ENCODE results near the gene USP9Y. TPM values are rescaled to one million over a fixed set of nuclear protein-coding genes. Genes with fewer than 3 reads are reported as not detected.

USP9Y gene
- total RNA-seq, 1 experiment from 2014 or later: 8.3 TPM

- H3K27me3 ChIP-seq: no peaks in the 10 kb centered on the region
- no peak for DNase-seq
Observed at GRCh38 chrY:12744091-12744490, 43.1 kb downstream of the USP9Y start.

GRCh38 chrY:12749293-12749692 is 48.3 kb downstream of the USP9Y start:
- H3K36me3 ChIP-seq: peaks cover 4% of the 10 kb centered on the region; the same call in 1 of the 2 replicates
- H3K4me3 ChIP-seq: no peak overlapping the region
- no peaks in the 10 kb centered on the region for H3K9me3 ChIP-seq
- no peak for DNase-seq
- H3K27me3 ChIP-seq: no peaks in the 10 kb centered on the region

More at GRCh38 chrY:12744091-12744490, 43.1 kb downstream of the USP9Y start:
- H3K9me3 ChIP-seq: no peaks in the 10 kb centered on the region
- no peak overlapping the region for H3K4me3 ChIP-seq
- peaks cover 11% of the 10 kb centered on the region for H3K36me3 ChIP-seq

GRCh38 chrY:12752856-12753255 is 51.8 kb downstream of the USP9Y start:
- H3K9me3 ChIP-seq: no peaks in the 10 kb centered on the region
- no peak overlapping the region for H3K4me3 ChIP-seq
- H3K27me3 ChIP-seq: no peaks in the 10 kb centered on the region
- H3K36me3 ChIP-seq: no peaks in the 10 kb centered on the region; the same call in 1 of the 2 replicates
- no peak for DNase-seq

- peak; percentile 1 for DNase-seq
- H3K36me3 ChIP-seq: peaks cover 13% of the 10 kb centered on the region
- H3K4me3 ChIP-seq: no peak overlapping the region
- H3K27me3 ChIP-seq: no peaks in the 10 kb centered on the region
- no peaks in the 10 kb centered on the region for H3K9me3 ChIP-seq
Observed at GRCh38 chrY:12756021-12756420, 55.0 kb downstream of the USP9Y start.

- no peaks in the 10 kb centered on the region for H3K27me3 ChIP-seq
- H3K4me3 ChIP-seq: no peak overlapping the region
- H3K9me3 ChIP-seq: no peaks in the 10 kb centered on the region
- peaks cover 9% of the 10 kb centered on the region for H3K36me3 ChIP-seq
- DNase-seq: no peak
Observed at GRCh38 chrY:12765976-12766375, 64.9 kb downstream of the USP9Y start.

- no peak for DNase-seq
- Histone ChIP-seq H3K36me3 (peaks cover 8% of the 10 kb centered on the region), H3K9me3 (no peaks in the 10 kb centered on the region), H3K27me3 (no peaks in the 10 kb centered on the region), H3K4me3 (no peak overlapping the region)
Observed at GRCh38 chrY:12784521-12784920, 83.5 kb downstream of the USP9Y start.

- H3K36me3 ChIP-seq: peaks cover 4% of the 10 kb centered on the region
- no peak for DNase-seq
- no peaks in the 10 kb centered on the region for H3K9me3 ChIP-seq
- no peak overlapping the region for H3K4me3 ChIP-seq
- no peaks in the 10 kb centered on the region for H3K27me3 ChIP-seq
Observed at GRCh38 chrY:12793999-12794398, 93.0 kb downstream of the USP9Y start.

- no peaks in the 10 kb centered on the region for H3K27me3 ChIP-seq
- H3K4me3 ChIP-seq: no peak overlapping the region
- DNase-seq: no peak
- peaks cover 10% of the 10 kb centered on the region; the same call in 1 of the 2 replicates for H3K36me3 ChIP-seq
- no peaks in the 10 kb centered on the region for H3K9me3 ChIP-seq
Observed at GRCh38 chrY:12808046-12808445, 107.0 kb downstream of the USP9Y start.

GRCh38 chrY:12809034-12809433 is 108.0 kb downstream of the USP9Y start:
- Histone ChIP-seq H3K9me3 (no peaks in the 10 kb centered on the region), H3K36me3 (peaks cover 13% of the 10 kb centered on the region; the same call in 1 of the 2 replicates), H3K27me3 (no peaks in the 10 kb centered on the region), H3K4me3 (no peak overlapping the region)
- DNase-seq: no peak

GRCh38 chrY:12823408-12823807 is 122.4 kb downstream of the USP9Y start:
- Histone ChIP-seq H3K36me3 (peaks cover 7% of the 10 kb centered on the region), H3K4me3 (no peak overlapping the region), H3K9me3 (no peaks in the 10 kb centered on the region), H3K27me3 (no peaks in the 10 kb centered on the region)
- DNase-seq: no peak

- no peak for DNase-seq
- peaks cover 7% of the 10 kb centered on the region for H3K36me3 ChIP-seq
- no peaks in the 10 kb centered on the region for H3K27me3 ChIP-seq
- no peaks in the 10 kb centered on the region for H3K9me3 ChIP-seq
- no peak overlapping the region for H3K4me3 ChIP-seq
Observed at GRCh38 chrY:12826791-12827190, 125.8 kb downstream of the USP9Y start.

- Histone ChIP-seq H3K4me3 (no peak overlapping the region), H3K27me3 (no peaks in the 10 kb centered on the region), H3K9me3 (no peaks in the 10 kb centered on the region), H3K36me3 (0 out of 2 replicates have a peak, but pooled peaks cover 2% of the 10 kb centered on the region)
- no peak for DNase-seq
Observed at GRCh38 chrY:12833284-12833683, 132.3 kb downstream of the USP9Y start.

GRCh38 chrY:12837550-12837949 is 136.5 kb downstream of the USP9Y start:
- H3K36me3 ChIP-seq: 0 out of 2 replicates have a peak, but pooled peaks cover 2% of the 10 kb centered on the region
- no peak overlapping the region for H3K4me3 ChIP-seq
- H3K9me3 ChIP-seq: no peaks in the 10 kb centered on the region
- no peaks in the 10 kb centered on the region for H3K27me3 ChIP-seq
- DNase-seq: no peak

- no peak for DNase-seq
Observed at GRCh38 chrY:12841368-12841767, 140.3 kb downstream of the USP9Y start.

GRCh38 chrY:12846793-12847192 is 145.8 kb downstream of the USP9Y start:
- Histone ChIP-seq H3K36me3 (peaks cover 14% of the 10 kb centered on the region), H3K9me3 (no peaks in the 10 kb centered on the region), H3K4me3 (no peak overlapping the region), H3K27me3 (no peaks in the 10 kb centered on the region)
- no peak for DNase-seq

More at GRCh38 chrY:12841368-12841767, 140.3 kb downstream of the USP9Y start:
- H3K27me3 ChIP-seq: no peaks in the 10 kb centered on the region
- H3K9me3 ChIP-seq: no peaks in the 10 kb centered on the region
- no peak overlapping the region for H3K4me3 ChIP-seq
- H3K36me3 ChIP-seq: no peaks in the 10 kb centered on the region; the same call in none of the 2 replicates

GRCh38 chrY:12855791-12856275 is 154.8 kb downstream of the USP9Y start:
- H3K4me3 ChIP-seq: no peak overlapping the region
- H3K27me3 ChIP-seq: no peaks in the 10 kb centered on the region
- no peak for DNase-seq
- no peaks in the 10 kb centered on the region for H3K9me3 ChIP-seq
- peaks cover 4% of the 10 kb centered on the region for H3K36me3 ChIP-seq

GRCh38 chrY:12867960-12868359 is 166.9 kb downstream of the USP9Y start:
- H3K27me3 ChIP-seq: no peaks in the 10 kb centered on the region
- no peaks in the 10 kb centered on the region for H3K9me3 ChIP-seq
- H3K36me3 ChIP-seq: no peaks in the 10 kb centered on the region
- no peak overlapping the region for H3K4me3 ChIP-seq
- DNase-seq: no peak

GRCh38 chrY:12896973-12897372 is 195.9 kb downstream of the USP9Y start:
- Histone ChIP-seq H3K4me3 (no peak overlapping the region), H3K27me3 (no peaks in the 10 kb centered on the region), H3K9me3 (no peaks in the 10 kb centered on the region), H3K36me3 (no peaks in the 10 kb centered on the region)
- DNase-seq: no peak

Measured in MG63 (cell line).